GM20431 (cell line): ENCODE measurements around the gene ELL3.
"Not testable (repeated sequence)": the region's sequence is repeated elsewhere in the genome, so short reads cannot be mapped to it uniquely, and the experiment has no call there.

Experiments used
- in situ Hi-C: fragments of 300-500 bp; cut with MseI, MboI; formaldehyde crosslinking; loops from one replicate; pipeline ENCODE4 v1.15.0; 2020; ENCODE audit warnings: low sequenced_read_pairs; ENCODE audit not compliant: unreplicated experiment

ELL3 gene

GRCh38 chr15:43776718-43777266, at the start of gene ELL3:
Gene ELL3, minus strand, starts transcription at chr15:43776966. Its CDS starts 65 bp downstream, at chr15:43776901.
- in situ Hi-C loops, result no loop called here

GRCh38 chr15:43826029-43826507, 49.3 kb upstream of the ELL3 start:
- in situ Hi-C loops, result no loop called here

GRCh38 chr15:43825305-43825704, 48.5 kb upstream of the ELL3 start:
- in situ Hi-C loops, result not testable (repeated sequence)

- in situ Hi-C loops, result no loop called here
Measured at GRCh38 chr15:43824302-43825246, 47.8 kb upstream of the ELL3 start, which contains the start of gene MFAP1. Gene MFAP1, minus strand, starts transcription at chr15:43824690. Its CDS starts 121 bp downstream, at chr15:43824569.

GRCh38 chr15:43821505-43821904, 44.7 kb upstream of the ELL3 start:
- in situ Hi-C loops, result no loop called here

GRCh38 chr15:43815064-43815463, 38.3 kb upstream of the ELL3 start:
- in situ Hi-C loops, result not testable (repeated sequence)

GRCh38 chr15:43808960-43809678, 32.4 kb upstream of the ELL3 start:
- in situ Hi-C loops, result no loop called here

- in situ Hi-C loops, result no loop called here
Measured at GRCh38 chr15:43808435-43808950, 31.7 kb upstream of the ELL3 start.

- in situ Hi-C loops, result not testable (repeated sequence)
Measured at GRCh38 chr15:43802676-43803075, 25.9 kb upstream of the ELL3 start.

- in situ Hi-C loops, result no loop called here
Measured at GRCh38 chr15:43800286-43801141, 23.7 kb upstream of the ELL3 start, which contains the start of gene HYPK. Gene HYPK, plus strand, starts transcription at chr15:43800599. Its CDS starts 24 bp downstream, at chr15:43800623.

- in situ Hi-C loops, result no loop called here
Measured at GRCh38 chr15:43799945-43800285, 23.1 kb upstream of the ELL3 start, which contains the start of gene SERINC4. Gene SERINC4, minus strand, starts transcription at chr15:43800220. Its CDS starts 234 bp downstream, at chr15:43799986.

GRCh38 chr15:43799209-43799944, 22.6 kb upstream of the ELL3 start:
- in situ Hi-C loops, result no loop called here

- in situ Hi-C loops, result no loop called here
Measured at GRCh38 chr15:43796566-43796965, 19.8 kb upstream of the ELL3 start.

- in situ Hi-C loops, result no loop called here
Measured at GRCh38 chr15:43795997-43796396, 19.2 kb upstream of the ELL3 start.

GRCh38 chr15:43795197-43795596, 18.4 kb upstream of the ELL3 start:
- in situ Hi-C loops, result no loop called here

- in situ Hi-C loops, result no loop called here
Measured at GRCh38 chr15:43794269-43795037, 17.7 kb upstream of the ELL3 start.

- in situ Hi-C loops, result no loop called here
Measured at GRCh38 chr15:43793647-43794046, 16.9 kb upstream of the ELL3 start.
